Loucy (cell line): ENCODE measurements around the gene SDK2.

ENCODE experiments used
- H2AFZ ChIP-seq: fragments of 200-600 bp; sonication (generic); 2 replicates; pipeline ENCODE4 v1.6.0; 2016; ENCODE audit warnings: antibody characterized with exemption, mild to moderate bottlenecking, low read length, moderate library complexity
- H3F3A ChIP-seq: fragments of 200-600 bp; 2 replicates; pipeline ENCODE4 v1.6.0; 2016; ENCODE audit warnings: antibody characterized with exemption, low read depth, mild to moderate bottlenecking
- H3K27me3 ChIP-seq: fragments of 200-600 bp; sonication (generic); 2 replicates; pipeline ENCODE4 v1.6.1; 2014; ENCODE audit warnings: low read length, mild to moderate bottlenecking; ENCODE audit not compliant: insufficient read depth, poor library complexity, severe bottlenecking
- H3K36me3 ChIP-seq: fragments of 200-600 bp; sonication (generic); 2 replicates; pipeline ENCODE4 v1.6.1; 2016; ENCODE audit warnings: low read length; ENCODE audit not compliant: insufficient read depth
- H3K4me1 ChIP-seq: fragments of 200-600 bp; sonication (generic); 2 replicates; pipeline ENCODE4 v1.5.1; 2014; ENCODE audit warnings: low read length, mild to moderate bottlenecking; ENCODE audit not compliant: insufficient read depth, poor library complexity, severe bottlenecking
- H3K4me2 ChIP-seq: fragments of 200-600 bp; sonication (generic); 2 replicates; pipeline ENCODE4 v1.6.0; 2014; ENCODE audit warnings: antibody characterized with exemption, low read length, low read depth, mild to moderate bottlenecking; ENCODE audit not compliant: poor library complexity, severe bottlenecking
- H3K4me3 ChIP-seq: fragments of 200-600 bp; sonication (generic); 2 replicates; pipeline ENCODE4 v1.5.1; 2014; ENCODE audit warnings: low read length, mild to moderate bottlenecking, mixed read lengths; ENCODE audit not compliant: poor library complexity, severe bottlenecking
- H3K79me2 ChIP-seq: fragments of 200-600 bp; sonication (generic); 2 replicates; pipeline ENCODE4 v1.6.1; 2014; ENCODE audit warnings: low read length; ENCODE audit not compliant: insufficient read depth
- H3K9ac ChIP-seq: fragments of 200-600 bp; sonication (generic); 2 replicates; pipeline ENCODE4 v1.6.0; 2014; ENCODE audit warnings: mild to moderate bottlenecking, low read depth, low read length, moderate library complexity; ENCODE audit not compliant: poor library complexity, severe bottlenecking
- H3K9me2 ChIP-seq: fragments of 200-600 bp; sonication (generic); replicated peaks from 2 replicates; pipeline ENCODE4 v1.6.1; 2016; ENCODE audit warnings: low read depth, low read length, mixed read lengths
- H3K9me3 ChIP-seq: fragments of 200-600 bp; sonication (generic); 2 replicates; pipeline ENCODE4 v1.6.1; 2014; ENCODE audit warnings: mild to moderate bottlenecking, antibody characterized with exemption, low read length, low read depth; ENCODE audit not compliant: insufficient read depth
- H4K20me1 ChIP-seq: fragments of 200-600 bp; sonication (generic); 2 replicates; pipeline ENCODE4 v1.6.0; 2014; ENCODE audit warnings: antibody characterized with exemption, low read length, mild to moderate bottlenecking; ENCODE audit not compliant: insufficient read depth, poor library complexity, severe bottlenecking
- CTCF ChIP-seq: fragments of 200-600 bp; sonication (generic); conservative IDR thresholded peaks from 2 replicates; pipeline ENCODE4 v1.5.1; 2014; ENCODE audit warnings: mild to moderate bottlenecking, antibody characterized with exemption, low read length
- EZH2phosphoT487 ChIP-seq: fragments of 200-600 bp; IDR thresholded peaks from 2 replicates; pipeline ENCODE4 v1.6.1; 2018; ENCODE audit warnings: antibody characterized with exemption, mild to moderate bottlenecking, moderate library complexity, borderline replicate concordance

Gene SDK2

DNA sequence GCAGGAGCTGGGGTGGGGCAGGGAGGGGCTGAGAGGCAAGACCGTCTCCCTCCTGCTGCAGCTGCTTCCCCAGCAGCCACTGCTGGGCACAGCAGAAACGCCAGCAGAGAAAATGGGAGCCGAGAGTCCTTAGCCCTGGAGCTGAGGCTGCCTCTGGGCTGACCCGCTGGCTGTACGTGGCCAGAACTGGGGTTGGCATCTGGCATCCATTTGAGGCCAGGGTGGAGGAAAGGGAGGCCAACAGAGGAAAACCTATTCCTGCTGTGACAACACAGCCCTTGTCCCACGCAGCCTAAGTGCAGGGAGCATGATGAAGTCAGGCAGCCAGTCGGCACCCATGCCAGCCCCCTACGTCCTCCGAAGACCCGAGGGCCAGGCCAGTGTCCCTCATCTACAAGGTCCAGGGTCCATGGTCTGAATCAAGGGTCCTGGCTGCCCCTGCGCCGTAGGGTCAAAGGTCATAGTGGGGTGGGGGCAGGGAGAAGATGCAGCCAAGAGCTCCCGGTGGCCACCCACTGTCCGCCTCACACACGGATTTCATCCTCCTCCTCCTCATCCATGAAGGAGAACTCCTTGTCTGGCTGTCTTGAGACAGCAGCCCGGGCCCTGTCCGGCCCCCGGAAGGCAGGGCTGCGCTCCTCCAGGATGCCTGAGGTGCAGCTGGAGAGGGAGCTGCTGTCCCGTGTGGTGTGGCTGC lies 359.2 kb downstream of the SDK2 start:
- no peaks in the 10 kb centered on the region for H4K20me1 ChIP-seq
- H2AFZ ChIP-seq = no peak overlapping the region
- no peaks in the 10 kb centered on the region for H3K79me2 ChIP-seq

More for the DNA sequence above, 359.2 kb downstream of the SDK2 start:
- H3F3A ChIP-seq = no peaks in the 10 kb centered on the region
- H3K4me3 ChIP-seq = no peak overlapping the region
- no peaks in the 10 kb centered on the region for H3K36me3 ChIP-seq
- no peaks in the 10 kb centered on the region for H3K9me2 ChIP-seq
- no peaks in the 10 kb centered on the region for H3K9me3 ChIP-seq
- no peak overlapping the region for H3K4me2 ChIP-seq
- TF ChIP-seq CTCF (no peak), EZH2phosphoT487 (no peak)
- H3K4me1 ChIP-seq = no peaks in the 10 kb centered on the region
- H3K9ac ChIP-seq = no peak overlapping the region
- no peaks in the 10 kb centered on the region for H3K27me3 ChIP-seq
